Dendritic cell treated with granulocyte-macrophage colony-stimulating factor and Interleukin-4, amounts not matched to agents 40 ng/mL and 50 ng/mL, for 4 days (primary cell): ENCODE data around the gene CCL17.

Experiments
- H3K27ac Mint-ChIP-seq: one replicate; pipeline ENCODE4 v1.8.0; 2022; ENCODE audit warnings: mild to moderate bottlenecking, mixed read lengths
- H3K27me3 Mint-ChIP-seq: one replicate; pipeline ENCODE4 v1.8.0; 2022; ENCODE audit warnings: mild to moderate bottlenecking, mixed read lengths
- H3K36me3 Mint-ChIP-seq: one replicate; pipeline ENCODE4 v1.8.0; 2022; ENCODE audit warnings: low read depth, mixed read lengths
- H3K4me1 Mint-ChIP-seq: one replicate; pipeline ENCODE4 v1.8.0; 2022; ENCODE audit warnings: low read depth, mixed read lengths
- H3K4me3 Mint-ChIP-seq: one replicate; pipeline ENCODE4 v1.8.0; 2022; ENCODE audit warnings: mild to moderate bottlenecking, moderate library complexity, mixed read lengths
- H3K9me3 Mint-ChIP-seq: one replicate; pipeline ENCODE4 v1.8.0; 2022; ENCODE audit warnings: mixed read lengths
- intact Hi-C: fragments of 100-400 bp; cut with micrococcal nuclease; formaldehyde crosslinking; loops from one replicate; pipeline ENCODE4 v1.15.0; 2022

CCL17 gene

GRCh38 chr16:57446531-57447185, 42.1 kb downstream of the CCL17 start:
- Mint-ChIP-seq H3K4me1 (peaks cover 25% of the 10 kb centered on the region), H3K4me3 (peak overlapping the region; percentile 93), H3K27me3 (no peaks in the 10 kb centered on the region), H3K27ac (peak overlapping the region; percentile 96), H3K9me3 (no peaks in the 10 kb centered on the region), H3K36me3 (peaks cover 37% of the 10 kb centered on the region)
- intact Hi-C loops: loop anchor here (1.0 kb wide), 1 partner anchor 16 kb away; the partner anchor contains the start of gene POLR2C

- intact Hi-C loops: loop anchor here (1.0 kb wide), 1 partner anchor 15 kb away; the partner anchor contains the start of gene POLR2C
- no peaks in the 10 kb centered on the region for H3K27me3 Mint-ChIP-seq
- peak within 1 kb of the TSS; percentile 93 for H3K4me3 Mint-ChIP-seq
- H3K4me1 Mint-ChIP-seq: peaks cover 25% of the 10 kb centered on the region
- peaks cover 37% of the 10 kb centered on the region for H3K36me3 Mint-ChIP-seq
- no peaks in the 10 kb centered on the region for H3K9me3 Mint-ChIP-seq
- H3K27ac Mint-ChIP-seq: peak within 1 kb of the TSS; percentile 96
These were observed 42.8 kb downstream of the CCL17 start, which contains the start of the genes CIAPIN1 and COQ9 for GRCh38 chr16:57447186-57447962. CIAPIN1 (minus strand) TSS chr16:57447385; CDS start chr16:57440928, 6,457 bp downstream. COQ9 (plus strand) TSS chr16:57447479; CDS start chr16:57447506, 27 bp downstream.

GRCh38 chr16:57452021-57452420, 47.5 kb downstream of the CCL17 start:
- no peaks in the 10 kb centered on the region for H3K9me3 Mint-ChIP-seq
- H3K4me1 Mint-ChIP-seq: peaks cover 15% of the 10 kb centered on the region
- intact Hi-C loops: no loop called here
- no peak overlapping the region for H3K4me3 Mint-ChIP-seq
- no peak overlapping the region for H3K27ac Mint-ChIP-seq
- no peaks in the 10 kb centered on the region for H3K27me3 Mint-ChIP-seq
- H3K36me3 Mint-ChIP-seq: peaks cover 72% of the 10 kb centered on the region

GRCh38 chr16:57462209-57462977, 57.8 kb downstream of the CCL17 start, which contains the start of gene POLR2C:
POLR2C (plus strand) TSS chr16:57462679; CDS start chr16:57462725, 46 bp downstream.
- H3K36me3 Mint-ChIP-seq: peaks cover 92% of the 10 kb centered on the region
- H3K4me3 Mint-ChIP-seq: peak within 1 kb of the TSS; percentile 100
- intact Hi-C loops: loop anchor here (1.0 kb wide), 1 partner anchor 15 kb away; the partner anchor contains the start of genes CIAPIN1 and COQ9
- H3K27ac Mint-ChIP-seq: peak within 1 kb of the TSS; percentile 97
- H3K9me3 Mint-ChIP-seq: no peaks in the 10 kb centered on the region
- H3K27me3 Mint-ChIP-seq: no peaks in the 10 kb centered on the region
- peaks cover 25% of the 10 kb centered on the region for H3K4me1 Mint-ChIP-seq

- Mint-ChIP-seq H3K9me3 (no peaks in the 10 kb centered on the region), H3K4me3 (peak overlapping the region; percentile 100), H3K4me1 (peaks cover 25% of the 10 kb centered on the region), H3K27ac (peak overlapping the region; percentile 97), H3K27me3 (no peaks in the 10 kb centered on the region), H3K36me3 (peaks cover 92% of the 10 kb centered on the region)
- intact Hi-C loops: loop anchor here (1.0 kb wide), 1 partner anchor 16 kb away; the partner anchor contains the start of genes CIAPIN1 and COQ9
These were observed 58.4 kb downstream of the CCL17 start for GRCh38 chr16:57462978-57463362.

- no peaks in the 10 kb centered on the region for H3K9me3 Mint-ChIP-seq
- H3K36me3 Mint-ChIP-seq: peaks cover 92% of the 10 kb centered on the region
- H3K27ac Mint-ChIP-seq: no peak overlapping the region
- no peak overlapping the region for H3K4me3 Mint-ChIP-seq
- intact Hi-C loops: no loop called here
- no peaks in the 10 kb centered on the region for H3K27me3 Mint-ChIP-seq
- H3K4me1 Mint-ChIP-seq: peaks cover 29% of the 10 kb centered on the region
These were observed 60.0 kb downstream of the CCL17 start for GRCh38 chr16:57464523-57464922.
